Loucy (cell line): ENCODE data around the gene RTN4.

ENCODE experiments used
- EZH2phosphoT487 ChIP-seq: fragments of 200-600 bp; IDR thresholded peaks from 2 replicates; pipeline ENCODE4 v1.6.1; 2018; ENCODE audit warnings: antibody characterized with exemption, mild to moderate bottlenecking, moderate library complexity, borderline replicate concordance
- TF ChIP-seq, protein P1 (sequence below): fragments of 200-600 bp; sonication (generic); conservative IDR thresholded peaks from 2 replicates; pipeline ENCODE4 v1.5.1; 2014; ENCODE audit warnings: mild to moderate bottlenecking, antibody characterized with exemption, low read length

- TF ChIP-seq, protein P1, sequence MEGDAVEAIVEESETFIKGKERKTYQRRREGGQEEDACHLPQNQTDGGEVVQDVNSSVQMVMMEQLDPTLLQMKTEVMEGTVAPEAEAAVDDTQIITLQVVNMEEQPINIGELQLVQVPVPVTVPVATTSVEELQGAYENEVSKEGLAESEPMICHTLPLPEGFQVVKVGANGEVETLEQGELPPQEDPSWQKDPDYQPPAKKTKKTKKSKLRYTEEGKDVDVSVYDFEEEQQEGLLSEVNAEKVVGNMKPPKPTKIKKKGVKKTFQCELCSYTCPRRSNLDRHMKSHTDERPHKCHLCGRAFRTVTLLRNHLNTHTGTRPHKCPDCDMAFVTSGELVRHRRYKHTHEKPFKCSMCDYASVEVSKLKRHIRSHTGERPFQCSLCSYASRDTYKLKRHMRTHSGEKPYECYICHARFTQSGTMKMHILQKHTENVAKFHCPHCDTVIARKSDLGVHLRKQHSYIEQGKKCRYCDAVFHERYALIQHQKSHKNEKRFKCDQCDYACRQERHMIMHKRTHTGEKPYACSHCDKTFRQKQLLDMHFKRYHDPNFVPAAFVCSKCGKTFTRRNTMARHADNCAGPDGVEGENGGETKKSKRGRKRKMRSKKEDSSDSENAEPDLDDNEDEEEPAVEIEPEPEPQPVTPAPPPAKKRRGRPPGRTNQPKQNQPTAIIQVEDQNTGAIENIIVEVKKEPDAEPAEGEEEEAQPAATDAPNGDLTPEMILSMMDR, result no peak
- no peak for TF ChIP-seq EZH2phosphoT487
Observed at GRCh38 chr2:55049821-55050099, 491 bp downstream of the RTN4 start.
